GM12872 (cell line): ENCODE results near the gene FLII.

Experiments used
- TF ChIP-seq, protein P1 (sequence below): IDR thresholded peaks from 3 replicates; pipeline ENCODE4 v1.5.1; 2011; ENCODE audit warnings: low read depth, mild to moderate bottlenecking, low read length, moderate library complexity; ENCODE audit not compliant: insufficient read depth

The FLII gene

DNA sequence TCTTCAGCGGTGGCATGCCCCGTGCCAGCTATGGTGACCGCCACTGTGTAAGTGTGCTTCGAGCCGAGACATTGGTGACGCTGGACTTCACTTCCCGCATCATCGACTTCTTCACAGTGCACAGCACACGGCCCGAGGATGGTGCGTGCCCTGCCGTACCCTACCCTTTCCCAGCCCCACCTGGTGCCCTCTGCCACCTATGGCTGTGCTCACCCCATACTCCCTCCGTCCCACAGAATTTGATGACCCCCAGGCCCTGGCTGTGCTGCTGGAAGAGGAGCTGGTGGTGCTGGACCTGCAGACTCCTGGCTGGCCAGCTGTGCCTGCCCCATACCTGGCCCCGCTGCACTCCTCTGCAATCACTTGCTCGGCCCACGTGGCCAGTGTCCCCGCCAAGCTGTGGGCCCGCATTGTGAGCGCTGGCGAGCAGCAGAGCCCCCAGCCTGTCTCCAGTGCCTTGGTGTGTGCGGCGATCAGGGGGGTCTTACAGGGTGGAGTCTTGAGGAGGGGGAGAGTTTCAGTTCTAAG, 23.6 kb downstream of the FLII start:
- TF ChIP-seq, protein P1, sequence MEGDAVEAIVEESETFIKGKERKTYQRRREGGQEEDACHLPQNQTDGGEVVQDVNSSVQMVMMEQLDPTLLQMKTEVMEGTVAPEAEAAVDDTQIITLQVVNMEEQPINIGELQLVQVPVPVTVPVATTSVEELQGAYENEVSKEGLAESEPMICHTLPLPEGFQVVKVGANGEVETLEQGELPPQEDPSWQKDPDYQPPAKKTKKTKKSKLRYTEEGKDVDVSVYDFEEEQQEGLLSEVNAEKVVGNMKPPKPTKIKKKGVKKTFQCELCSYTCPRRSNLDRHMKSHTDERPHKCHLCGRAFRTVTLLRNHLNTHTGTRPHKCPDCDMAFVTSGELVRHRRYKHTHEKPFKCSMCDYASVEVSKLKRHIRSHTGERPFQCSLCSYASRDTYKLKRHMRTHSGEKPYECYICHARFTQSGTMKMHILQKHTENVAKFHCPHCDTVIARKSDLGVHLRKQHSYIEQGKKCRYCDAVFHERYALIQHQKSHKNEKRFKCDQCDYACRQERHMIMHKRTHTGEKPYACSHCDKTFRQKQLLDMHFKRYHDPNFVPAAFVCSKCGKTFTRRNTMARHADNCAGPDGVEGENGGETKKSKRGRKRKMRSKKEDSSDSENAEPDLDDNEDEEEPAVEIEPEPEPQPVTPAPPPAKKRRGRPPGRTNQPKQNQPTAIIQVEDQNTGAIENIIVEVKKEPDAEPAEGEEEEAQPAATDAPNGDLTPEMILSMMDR = no peak

DNA sequence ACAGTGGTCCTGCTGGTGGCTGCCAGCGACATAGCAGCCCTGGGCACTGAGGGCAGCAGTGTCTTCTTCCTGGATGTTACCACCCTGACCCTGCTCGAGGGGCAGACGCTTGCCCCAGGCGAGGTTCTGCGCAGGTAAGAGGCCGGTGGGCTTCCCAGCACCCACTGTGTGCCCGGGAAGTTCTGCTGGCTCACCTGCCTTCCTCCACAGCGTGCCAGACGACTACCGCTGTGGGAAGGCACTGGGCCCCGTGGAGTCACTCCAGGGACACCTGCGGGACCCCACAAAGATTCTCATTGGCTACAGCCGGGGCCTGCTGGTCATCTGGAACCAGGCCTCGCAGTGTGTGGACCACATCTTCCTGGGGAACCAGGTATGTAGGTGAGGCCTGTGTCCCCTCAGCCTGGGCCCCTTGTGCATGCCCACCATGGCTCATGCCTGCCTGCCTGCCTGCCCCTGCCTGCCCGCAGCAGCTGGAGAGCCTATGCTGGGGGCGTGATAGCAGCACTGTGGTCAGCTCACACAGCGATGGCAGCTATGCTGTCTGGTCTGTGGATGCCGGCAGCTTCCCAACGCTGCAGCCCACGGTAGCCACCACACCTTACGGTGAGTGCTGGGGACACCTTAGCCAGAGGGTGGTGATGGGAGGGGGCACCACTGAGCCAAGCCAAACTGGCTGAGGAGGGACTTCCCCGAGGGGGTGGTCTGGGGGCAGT, 24.6 kb downstream of the FLII start:
- TF ChIP-seq, protein P1 = no peak

DNA sequence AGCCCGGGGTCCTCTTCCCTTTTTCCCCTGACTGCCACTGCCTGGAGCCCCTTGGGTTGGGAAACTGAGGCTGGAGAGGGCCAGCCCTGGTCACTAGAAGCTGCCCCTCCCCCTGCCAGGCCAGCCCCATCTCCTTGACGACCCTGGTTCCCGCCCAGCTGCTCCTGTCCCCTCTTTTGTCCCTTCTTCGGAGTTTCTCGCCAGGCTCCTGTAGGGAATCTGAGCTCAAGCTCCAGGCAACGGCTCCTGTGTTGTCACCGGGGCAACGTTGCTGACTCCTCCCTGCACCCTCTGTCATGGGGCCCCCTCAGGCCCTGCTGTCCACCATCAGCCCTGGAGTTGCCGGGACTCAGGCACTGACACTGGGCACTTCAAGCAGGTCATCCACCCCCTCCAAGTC, 27.4 kb downstream of the FLII start:
- TF ChIP-seq, protein P1 = no peak

DNA sequence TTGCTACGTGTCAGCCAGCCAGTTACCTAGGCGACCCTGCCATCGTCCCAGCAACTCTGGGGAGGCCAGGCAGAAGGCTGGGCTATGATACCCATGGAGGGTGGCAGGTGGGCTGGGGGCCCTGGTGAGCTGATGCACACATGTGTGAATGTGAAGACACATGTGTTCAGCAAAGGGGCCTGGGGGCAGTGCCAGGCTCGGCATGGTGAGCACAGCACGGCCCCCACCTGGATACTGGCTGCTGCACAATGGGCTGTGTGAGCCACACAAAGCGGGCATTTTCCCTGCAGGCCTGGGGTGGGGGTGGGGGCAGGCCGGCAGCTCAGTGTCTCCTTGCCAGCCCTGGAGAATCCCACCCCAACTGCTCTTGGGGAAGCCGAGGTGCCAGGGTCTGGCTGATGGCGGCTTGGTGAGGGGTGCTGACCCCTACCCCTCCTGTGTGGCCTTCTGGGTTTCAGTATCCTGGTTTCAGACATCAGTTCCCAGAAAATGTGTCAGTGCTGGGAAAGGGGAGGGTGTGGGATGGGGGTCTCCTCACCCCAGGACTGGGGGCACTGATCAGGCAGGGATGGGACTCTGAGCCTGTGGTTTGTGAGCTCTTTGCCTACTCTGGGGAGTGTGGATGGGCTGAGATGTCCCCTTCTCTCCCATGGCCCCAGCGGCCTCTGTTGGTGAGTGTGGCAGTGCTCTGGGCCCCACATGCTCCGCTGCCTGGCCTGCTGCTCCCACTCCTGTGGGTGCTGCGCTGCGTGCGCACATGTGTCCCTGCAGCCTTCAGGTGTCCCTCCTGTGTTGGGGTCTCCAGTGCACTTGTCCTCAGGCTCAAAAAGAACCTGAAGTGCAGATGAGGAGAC, 28.0 kb downstream of the FLII start:
- TF ChIP-seq, protein P1 = no peak

DNA sequence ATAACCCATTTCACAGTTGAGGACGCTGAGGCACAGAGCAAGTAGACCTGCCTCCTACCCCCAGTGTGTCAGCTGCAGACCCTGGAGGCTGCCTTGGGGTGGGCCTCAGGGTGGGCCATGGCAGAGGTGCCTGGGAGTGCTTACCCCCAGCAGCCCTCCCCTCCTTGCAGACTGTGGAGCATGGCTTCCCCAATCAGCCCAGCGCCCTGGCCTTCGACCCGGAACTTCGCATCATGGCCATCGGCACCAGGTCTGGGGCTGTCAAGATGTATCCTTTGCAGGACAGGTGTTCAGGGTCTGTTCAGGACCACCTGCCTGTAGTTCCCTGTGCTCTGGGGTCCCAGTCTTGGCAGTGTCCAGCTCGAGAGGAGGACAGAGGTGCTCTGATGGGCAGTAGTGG, 28.8 kb downstream of the FLII start:
- TF ChIP-seq, protein P1 = no peak

DNA sequence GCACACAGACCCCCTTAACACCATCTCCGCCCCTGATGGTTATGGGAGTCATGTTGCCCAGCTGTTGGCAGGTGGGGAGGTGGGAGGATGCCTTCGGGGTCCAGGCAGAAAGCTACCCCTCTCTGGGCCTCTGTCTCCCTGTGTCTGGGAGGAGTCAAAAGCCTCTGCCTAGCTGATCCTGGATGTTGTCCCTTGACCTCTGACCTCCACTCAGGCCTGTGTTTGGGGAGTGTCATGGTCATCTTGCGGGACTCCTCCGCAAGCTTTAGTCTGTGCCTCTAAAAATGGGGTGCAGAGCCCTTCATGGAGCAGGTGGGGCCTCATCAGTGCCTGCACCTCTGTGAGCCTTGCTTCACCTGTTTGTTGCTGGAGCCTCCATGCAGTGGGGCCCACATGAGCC, 29.3 kb downstream of the FLII start:
- TF ChIP-seq, protein P1 = no peak

DNA sequence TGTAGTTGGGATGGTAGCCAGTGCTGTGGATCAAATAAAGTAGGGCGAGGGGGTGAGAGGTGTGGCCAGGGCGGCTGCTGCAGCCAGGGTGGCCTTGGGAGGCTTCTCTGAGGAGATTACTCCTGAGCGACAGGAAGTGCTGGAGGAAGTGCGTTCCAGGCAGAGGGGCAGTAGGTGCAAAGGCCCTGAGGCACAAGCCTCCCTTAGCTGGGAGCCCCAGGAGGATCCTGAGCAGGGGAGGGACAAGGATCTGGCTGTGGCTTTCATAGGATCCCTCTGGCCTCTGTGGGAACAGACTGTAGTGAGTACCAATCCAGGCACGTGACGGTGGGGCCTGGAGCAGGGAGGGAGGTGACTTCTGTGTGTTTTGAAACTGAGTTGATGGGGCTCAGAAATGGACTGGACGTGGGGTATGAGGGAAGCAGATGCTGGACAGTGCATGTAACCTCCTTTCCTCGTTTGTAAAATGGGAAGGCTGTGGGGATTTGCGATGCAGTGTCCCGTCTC, 30.3 kb downstream of the FLII start:
- TF ChIP-seq, protein P1 = no peak
